GM12892 (cell line): ENCODE results near the gene SNX20.

Source experiments
- POLR2A ChIP-seq: IDR thresholded peaks from 2 replicates; pipeline ENCODE4 v1.6.1; 2011; ENCODE audit warnings: low read depth, low read length, control low read depth
- POLR2AphosphoS5 ChIP-seq: IDR thresholded peaks from 2 replicates; pipeline ENCODE4 v1.6.1; 2011; ENCODE audit warnings: low read depth, low read length, control low read depth
- TAF1 ChIP-seq: IDR thresholded peaks from 2 replicates; pipeline ENCODE4 v1.6.1; 2011; ENCODE audit warnings: low read depth, mild to moderate bottlenecking, control low read depth, low read length, borderline replicate concordance

- TF ChIP-seq POLR2AphosphoS5: no peak
- TF ChIP-seq POLR2A: no peak
- no peak for TF ChIP-seq TAF1
Observed at GRCh38 chr16:50706250-50706649, 25.1 kb upstream of the SNX20 start.
